GM21515 (cell line): Measurements from ENCODE around the gene DNAJB13.
"Not testable (repeated sequence)": the region's sequence is repeated elsewhere in the genome, so short reads cannot be mapped to it uniquely, and the experiment has no call there.

Source experiments
- ATAC-seq: cut with Tn5 transposase; IDR thresholded peaks from one replicate; pipeline ENCODE4 v1.9.1; 2021; ENCODE audit not compliant: unreplicated experiment

DNAJB13 gene

GRCh38 chr11:73976451-73977151 is 25.8 kb downstream of the DNAJB13 start:
- no peak for ATAC-seq

GRCh38 chr11:73977856-73978519 is 27.2 kb downstream of the DNAJB13 start:
- no peak for ATAC-seq

- ATAC-seq, result no peak
Observed at GRCh38 chr11:73978576-73979086, 27.8 kb downstream of the DNAJB13 start.

GRCh38 chr11:73980001-73980961 is 29.5 kb downstream of the DNAJB13 start:
- peak; percentile 45 for ATAC-seq

GRCh38 chr11:73981051-73981805 is 30.4 kb downstream of the DNAJB13 start:
- ATAC-seq, result no peak

GRCh38 chr11:73982595-73982989 is 31.8 kb downstream of the DNAJB13 start, which contains the start of gene UCP2:
Gene UCP2 (minus strand): TSS chr11:73982843. CDS start chr11:73978378, 4,465 bp downstream.
- peak; percentile 39 for ATAC-seq

GRCh38 chr11:73982990-73983740 is 32.3 kb downstream of the DNAJB13 start:
- ATAC-seq, result peak; percentile 73

- no peak for ATAC-seq
Observed at GRCh38 chr11:73983741-73984538, 33.1 kb downstream of the DNAJB13 start.

GRCh38 chr11:73985661-73986060 is 34.8 kb downstream of the DNAJB13 start:
- ATAC-seq, result not testable (repeated sequence)

- ATAC-seq, result no peak
Observed at GRCh38 chr11:73988227-73988626, 37.4 kb downstream of the DNAJB13 start.

- ATAC-seq, result no peak
Observed at GRCh38 chr11:73989156-73989555, 38.3 kb downstream of the DNAJB13 start.

GRCh38 chr11:73990730-73991129 is 39.9 kb downstream of the DNAJB13 start:
- ATAC-seq, result no peak

- ATAC-seq, result no peak
Observed at GRCh38 chr11:73991471-73992006, 40.7 kb downstream of the DNAJB13 start.

- peak; percentile 45 for ATAC-seq
Observed at GRCh38 chr11:73995247-73995646, 44.4 kb downstream of the DNAJB13 start.

GRCh38 chr11:73995731-73996130 is 44.9 kb downstream of the DNAJB13 start:
- no peak for ATAC-seq

GRCh38 chr11:73996161-73996747 is 45.4 kb downstream of the DNAJB13 start:
- no peak for ATAC-seq

- ATAC-seq, result no peak
Observed at GRCh38 chr11:73997120-73997770, 46.4 kb downstream of the DNAJB13 start.
